ENCODE data around the gene FAM118A.
"Not testable (repeated sequence)": the region's sequence is repeated elsewhere in the genome, so short reads cannot be mapped to it uniquely, and the experiment has no call there.

The FAM118A gene

GRCh38 chr22:45308957-45309421 is 745 bp upstream of the FAM118A start:
- DNase-seq (ENCODE audit: low read depth): no peak

GRCh38 chr22:45310331-45310976 is 720 bp downstream of the FAM118A start:
- DNase-seq (ENCODE audit: low read depth): no peak

- DNase-seq (ENCODE audit: low read depth): no peak
Observed at GRCh38 chr22:45310977-45311531, 1.3 kb downstream of the FAM118A start.

GRCh38 chr22:45312415-45312814 is 2.7 kb downstream of the FAM118A start:
- DNase-seq (ENCODE audit: low read depth): no peak

GRCh38 chr22:45312856-45313255 is 3.1 kb downstream of the FAM118A start:
- no peak for DNase-seq (ENCODE audit: low read depth)

- DNase-seq (ENCODE audit: low read depth): no peak
Observed at GRCh38 chr22:45314054-45314721, 4.5 kb downstream of the FAM118A start.

- no peak for DNase-seq (ENCODE audit: low read depth)
Observed at GRCh38 chr22:45314786-45315185, 5.1 kb downstream of the FAM118A start.

- DNase-seq (ENCODE audit: low read depth): no peak
Observed at GRCh38 chr22:45316796-45317526, 7.2 kb downstream of the FAM118A start.

GRCh38 chr22:45317551-45318167 is 7.9 kb downstream of the FAM118A start:
- peak; percentile 36 for DNase-seq (ENCODE audit: low read depth)

GRCh38 chr22:45318168-45318557 is 8.4 kb downstream of the FAM118A start:
- DNase-seq (ENCODE audit: low read depth): peak; percentile 50

- DNase-seq (ENCODE audit: low read depth): no peak
Observed at GRCh38 chr22:45318558-45319323, 9.0 kb downstream of the FAM118A start.

GRCh38 chr22:45319324-45319685 is 9.6 kb downstream of the FAM118A start:
- DNase-seq (ENCODE audit: low read depth): no peak

GRCh38 chr22:45320357-45320976 is 10.7 kb downstream of the FAM118A start:
- no peak for DNase-seq (ENCODE audit: low read depth)

GRCh38 chr22:45321827-45322226 is 12.1 kb downstream of the FAM118A start:
- DNase-seq (ENCODE audit: low read depth): no peak

- DNase-seq (ENCODE audit: low read depth): no peak
Observed at GRCh38 chr22:45322873-45323525, 13.3 kb downstream of the FAM118A start.

- no peak for DNase-seq (ENCODE audit: low read depth)
Observed at GRCh38 chr22:45323695-45324094, 14.0 kb downstream of the FAM118A start.

- no peak for DNase-seq (ENCODE audit: low read depth)
Observed at GRCh38 chr22:45324311-45324711, 14.6 kb downstream of the FAM118A start.

GRCh38 chr22:45328261-45328660 is 18.5 kb downstream of the FAM118A start:
- not testable (repeated sequence) for DNase-seq (ENCODE audit: low read depth)

- no peak for DNase-seq (ENCODE audit: low read depth)
Observed at GRCh38 chr22:45328822-45329529, 19.2 kb downstream of the FAM118A start.

- no peak for DNase-seq (ENCODE audit: low read depth)
Observed at GRCh38 chr22:45329530-45329936, 19.8 kb downstream of the FAM118A start.

Measured in HS-27A (cell line).